IMR-90 (cell line): ENCODE measurements around the gene AP4B1. TPM values are rescaled to one million over a fixed set of nuclear protein-coding genes. Genes with fewer than 3 reads are reported as not detected.

ENCODE experiments used
- ATAC-seq: fragments of 200-7000 bp; cut with Tn5 transposase; 2 replicates; pipeline ENCODE4 v1.9.1; 2020; ENCODE audit warnings: low read depth, mild to moderate bottlenecking, moderate library complexity
- BruUV-seq: library from RNA; stranded (reverse); fragments of 400-500 nt; replicated peaks from 2 replicates; lab custom pipeline; 2021; lab: Mats Ljungman, UMichigan
- CTCF ChIA-PET: fragments of 300-600 bp; formaldehyde crosslinking; extraction: SDS; loops from one replicate; lab custom pipeline; 2021; ENCODE audit warnings: antibody characterized with exemption; lab: Yijun Ruan, JAX
- POLR2A ChIA-PET: fragments of 300-600 bp; sonication (Branson Sonifier 250); formaldehyde crosslinking; loops from one replicate; lab custom pipeline; 2022; ENCODE audit warnings: antibody characterized with exemption; ENCODE audit not compliant: unreplicated experiment; lab: Charles Lee
- DNase-seq: peaks from one replicate; pipeline ENCODE4 v3.0.0; 2013
- H2AFZ ChIP-seq: replicated peaks from 2 replicates; pipeline ENCODE3; 2013; ENCODE audit warnings: low read length, mild to moderate bottlenecking; ENCODE audit not compliant: poor library complexity
- H2AK5ac ChIP-seq: 2 replicates; pipeline ENCODE4 v1.6.1; 2013; ENCODE audit warnings: low read depth, low read length, inconsistent platforms
- H2AK9ac ChIP-seq: replicated peaks from 2 replicates; pipeline ENCODE3; 2013; ENCODE audit warnings: mild to moderate bottlenecking, low read depth, low read length, moderate library complexity; ENCODE audit not compliant: poor library complexity
- H2BK120ac ChIP-seq: 2 replicates; pipeline ENCODE4 v1.6.1; 2013; ENCODE audit warnings: low read depth, low read length, inconsistent platforms
- H2BK15ac ChIP-seq: 3 replicates; pipeline ENCODE4 v1.6.1; 2013; ENCODE audit warnings: low read depth, low read length, inconsistent platforms
- H2BK20ac ChIP-seq: 2 replicates; pipeline ENCODE4 v1.6.1; 2013; ENCODE audit warnings: low read depth, mild to moderate bottlenecking, inconsistent platforms, low read length, moderate library complexity
- H2BK5ac ChIP-seq: 2 replicates; pipeline ENCODE4 v1.6.1; 2013; ENCODE audit warnings: mild to moderate bottlenecking, low read depth, low read length, inconsistent platforms; ENCODE audit not compliant: poor library complexity, severe bottlenecking
- H3K14ac ChIP-seq: replicated peaks from 2 replicates; pipeline ENCODE4 v1.6.1; 2013; ENCODE audit warnings: low read depth, low read length, inconsistent platforms
- H3K18ac ChIP-seq: 2 replicates; pipeline ENCODE4 v1.6.1; 2013; ENCODE audit warnings: low read depth, low read length, control low read depth
- H3K23ac ChIP-seq: 2 replicates; pipeline ENCODE4 v1.6.1; 2013; ENCODE audit warnings: low read depth, low read length, inconsistent platforms
- H3K27ac ChIP-seq: 2 replicates; pipeline ENCODE4 v1.5.1; 2013; ENCODE audit warnings: mild to moderate bottlenecking, control low read depth, low read length; ENCODE audit not compliant: insufficient read depth
- H3K27me3 ChIP-seq: 2 replicates; pipeline ENCODE4 v1.6.1; 2013; ENCODE audit warnings: low read length; ENCODE audit not compliant: control insufficient read depth, insufficient read depth
- H3K36me3 ChIP-seq: 2 replicates; pipeline ENCODE4 v1.6.1; 2013; ENCODE audit warnings: low read length, mixed read lengths; ENCODE audit not compliant: control insufficient read depth, insufficient read depth
- H3K4ac ChIP-seq: 2 replicates; pipeline ENCODE4 v1.6.1; 2013; ENCODE audit warnings: low read depth, low read length, inconsistent platforms
- H3K4me1 ChIP-seq: 2 replicates; pipeline ENCODE4 v1.6.1; 2013; ENCODE audit warnings: low read length, mixed read lengths; ENCODE audit not compliant: control insufficient read depth, insufficient read depth
- H3K4me2 ChIP-seq: 2 replicates; pipeline ENCODE4 v1.6.1; 2013; ENCODE audit warnings: low read depth, mild to moderate bottlenecking, control low read depth, low read length, moderate library complexity
- H3K4me3 ChIP-seq: 2 replicates; pipeline ENCODE4 v1.5.1; 2013; ENCODE audit warnings: low read depth, mild to moderate bottlenecking, control low read depth, low read length, moderate library complexity; ENCODE audit not compliant: insufficient read depth
- H3K56ac ChIP-seq: 2 replicates; pipeline ENCODE4 v1.6.1; 2013; ENCODE audit warnings: low read length, inconsistent platforms; ENCODE audit not compliant: insufficient read depth; ENCODE audit errors: extremely low read depth
- H3K79me1 ChIP-seq, 2 experiments: 2 replicates each; pipeline ENCODE4 v1.6.1; 2013; ENCODE audit warnings: low read length in 2 of 2, inconsistent platforms in 1 of 2, low read depth in 1 of 2
- H3K9ac ChIP-seq: 2 replicates; pipeline ENCODE4 v1.6.1; 2013; ENCODE audit warnings: low read depth, low read length, control low read depth
- H3K9me1 ChIP-seq: 2 replicates; pipeline ENCODE4 v1.6.1; 2013; ENCODE audit warnings: low read length, inconsistent platforms; ENCODE audit not compliant: insufficient read depth
- H3K9me3 ChIP-seq: 2 replicates; pipeline ENCODE4 v1.6.1; 2013; ENCODE audit warnings: low read length; ENCODE audit not compliant: control insufficient read depth, insufficient read depth
- H4K20me1 ChIP-seq: 2 replicates; pipeline ENCODE4 v1.6.1; 2013; ENCODE audit warnings: low read length, inconsistent platforms; ENCODE audit not compliant: insufficient read depth
- H4K5ac ChIP-seq: 2 replicates; pipeline ENCODE4 v1.6.1; 2013; ENCODE audit warnings: mild to moderate bottlenecking, low read depth, low read length, control low read depth
- H4K8ac ChIP-seq, 2 experiments: 2 replicates each; pipeline ENCODE4 v1.6.1; 2013; ENCODE audit warnings: low read depth in 2 of 2, low read length in 2 of 2, control low read depth in 1 of 2, inconsistent platforms in 1 of 2
- H4K91ac ChIP-seq: 2 replicates; pipeline ENCODE4 v1.6.1; 2013; ENCODE audit warnings: low read depth, low read length, inconsistent platforms; ENCODE audit not compliant: insufficient read depth
- BHLHE40 ChIP-seq: fragments of 150-350 bp; IDR thresholded peaks from 2 replicates; pipeline ENCODE4 v1.6.1; 2016; ENCODE audit warnings: mild to moderate bottlenecking, low read depth, low read length
- CEBPB ChIP-seq: IDR thresholded peaks from 2 replicates; pipeline ENCODE4 v1.6.1; 2012; ENCODE audit warnings: low read depth, low read length, improper control_type of control experiment
- CHD1 ChIP-seq: IDR thresholded peaks from 2 replicates; pipeline ENCODE4 v1.6.1; 2012; ENCODE audit warnings: low read depth, low read length, improper control_type of control experiment
- CTCF ChIP-seq: conservative IDR thresholded peaks from 2 replicates; pipeline ENCODE4 v1.5.1; 2012; ENCODE audit warnings: mild to moderate bottlenecking, low read depth, low read length, improper control_type of control experiment
- MAFK ChIP-seq: IDR thresholded peaks from 2 replicates; pipeline ENCODE4 v1.6.1; 2012; ENCODE audit warnings: low read depth, low read length, improper control_type of control experiment
- MAZ ChIP-seq: IDR thresholded peaks from 2 replicates; pipeline ENCODE4 v1.6.1; 2012; ENCODE audit warnings: low read depth, mild to moderate bottlenecking, low read length, improper control_type of control experiment, moderate library complexity, borderline replicate concordance
- MXI1 ChIP-seq: IDR thresholded peaks from 2 replicates; pipeline ENCODE4 v1.6.1; 2012; ENCODE audit warnings: low read depth, mild to moderate bottlenecking, low read length, moderate library complexity, borderline replicate concordance
- NFE2L2 ChIP-seq: fragments of 150-350 bp; IDR thresholded peaks from 2 replicates; pipeline ENCODE4 v1.6.1; 2016; ENCODE audit warnings: low read depth, mild to moderate bottlenecking, low read length
- RAD21 ChIP-seq: IDR thresholded peaks from 2 replicates; pipeline ENCODE4 v1.6.1; 2012; ENCODE audit warnings: low read length, improper control_type of control experiment
- RFX5 ChIP-seq: IDR thresholded peaks from 2 replicates; pipeline ENCODE4 v1.8.0; 2012; ENCODE audit warnings: low read depth, mild to moderate bottlenecking, low read length, moderate library complexity
- WGBS, 2 experiments: methylation state at CpG; one replicate each; pipeline versions ENCODE4 v1.1.5 to v1.1.7; 2013; ENCODE audit warnings: missing lambda C conversion rate in 2 of 2; ENCODE audit not compliant: insufficient read length in 1 of 2; ENCODE audit errors: extremely low coverage in 2 of 2; 5-methylcytosine and 5-hydroxymethylcytosine counted together
- dilution Hi-C: fragments of 300-500 bp; cut with HindIII; formaldehyde crosslinking; loops from one replicate; pipeline ENCODE4 v1.14.3; 2018; ENCODE audit warnings: low sequenced_read_pairs; ENCODE audit not compliant: unreplicated experiment
- in situ Hi-C: fragments of 300-500 bp; cut with MboI; formaldehyde crosslinking; loops from 3 replicates; pipeline ENCODE4 v1.14.3; 2019; ENCODE audit warnings: low sequenced_read_pairs, inconsistent platforms, mixed read lengths
- intact Hi-C: fragments of 100-400 bp; cut with micrococcal nuclease; formaldehyde crosslinking; loops from 2 replicates; pipeline ENCODE4 v1.10.0; 2022
- polyA plus RNA-seq, 3 experiments: library from polyadenylated mRNA; depleted of rRNA; stranded (reverse); fragments of >200 nt; gene quantifications; 2 replicates each; pipeline ENCODE4 v1.2.3, GENCODE V29; 2012; ENCODE audit warnings: low replicate concordance in 1 of 3
- total RNA-seq: library from RNA; depleted of rRNA; stranded (reverse); fragments of >200 nt; gene quantifications from 2 replicates; pipeline ENCODE4 v1.2.3, GENCODE V29; 2012

AP4B1 gene
- total and polyA plus RNA-seq, 2 of the 4 experiments (the other 2 are of a cell fraction) = 15.6 to 18.1 TPM

- Histone ChIP-seq H3K4ac (no peak overlapping the region), H3K23ac (no peak overlapping the region), H3K79me1 (no peaks in the 10 kb centered on the region), H3K18ac (no peak overlapping the region), H3K14ac (no peak overlapping the region), H3K4me3 (no peak overlapping the region), H3K27ac (no peak overlapping the region), H3K56ac (no peak overlapping the region), H2BK15ac (no peak overlapping the region), H2AK5ac (no peak overlapping the region), H3K4me2 (no peak overlapping the region), H2BK120ac (no peak overlapping the region), H3K9ac (no peak overlapping the region), H4K8ac (no peak overlapping the region), H4K20me1 (no peaks in the 10 kb centered on the region), H4K5ac (no peak overlapping the region), H2BK5ac (no peak overlapping the region), H3K9me3 (no peaks in the 10 kb centered on the region), H2AFZ (no peak overlapping the region), H4K91ac (no peak overlapping the region), H2AK9ac (no peak overlapping the region), H3K27me3 (no peaks in the 10 kb centered on the region), H3K4me1 (peaks cover 10% of the 10 kb centered on the region), H3K36me3 (no peaks in the 10 kb centered on the region), H3K9me1 (no peaks in the 10 kb centered on the region), H2BK20ac (no peak overlapping the region)
- ATAC-seq = no peak
- TF ChIP-seq MXI1 (no peak), CHD1 (no peak), CEBPB (no peak), NFE2L2 (no peak), BHLHE40 (no peak), CTCF (no peak), RAD21 (no peak), RFX5 (no peak), MAZ (no peak), MAFK (no peak)
- in situ Hi-C loops (loop anchor here (25.0 kb wide), 1 partner anchor 430 kb away; no protein-coding TSS in a partner anchor), intact Hi-C loops (no loop called here), dilution Hi-C loops (no loop called here)
- ChIA-PET POLR2A (no interaction called here), CTCF (no interaction called here)
- no CpG with 5 or more reads among the region's 3 CpGs for WGBS, 2 experiments
- no TSS peak for BruUV-seq
- DNase-seq = no peak
Measured at GRCh38 chr1:113857776-113858175, 46.8 kb downstream of the AP4B1 start.
